Measurements from ENCODE around the gene NELL2. TPM values are rescaled to one million over a fixed set of nuclear protein-coding genes. Genes with fewer than 3 reads are reported as not detected.
A peak's percentile ranks its signal among the peaks of the same experiment; 100 is the strongest.

Gene NELL2
- total RNA-seq, 2 donors from 2014 or later = 5.1 to 6.9 TPM

- Mint-ChIP-seq H3K27me3 (ENCODE audit: insufficient read depth) (no peaks in the 10 kb centered on the region), H3K36me3 (ENCODE audit: low read depth) (no peaks in the 10 kb centered on the region), H3K9me3 (no peaks in the 10 kb centered on the region), H3K27ac (no peak overlapping the region), H3K4me3 (no peak overlapping the region), H3K4me1 (peaks cover 7% of the 10 kb centered on the region)
- Histone ChIP-seq H3K27me3 (ENCODE audit: control insufficient read depth, insufficient read depth, low read length, poor library complexity, severe bottlenecking) (no peaks in the 10 kb centered on the region), H3K4me3 (ENCODE audit: low read length) (no peak overlapping the region), H3K9ac (ENCODE audit: extremely low read depth, low read length, poor library complexity, severe bottlenecking) (no peak overlapping the region), H3K9me3 (ENCODE audit: control insufficient read depth, low read length) (no peaks in the 10 kb centered on the region), H3K4me1 (ENCODE audit: control insufficient read depth, insufficient read depth, low read length) (no peaks in the 10 kb centered on the region), H3K36me3 (ENCODE audit: control insufficient read depth, insufficient read depth, low read length) (no peaks in the 10 kb centered on the region), H3K27ac (ENCODE audit: low read depth, low read length) (no peak overlapping the region)
- WGBS, 2 experiments (ENCODE audit: insufficient coverage in 1 of 2, insufficient read length in 1 of 2) = 91 to 96% methylated on average over 6 of the region's 6 CpGs
- no peak for DNase-seq
- TF ChIP-seq CTCF (conservative IDR thresholded peaks at IDR 0.05) = no peak
Measured at GRCh38 chr12:44519931-44520330, 356.2 kb downstream of the NELL2 start.

GRCh38 chr12:44511289-44511688 is 364.8 kb downstream of the NELL2 start:
- no peaks in the 10 kb centered on the region for H3K27me3 Mint-ChIP-seq (ENCODE audit: insufficient read depth)
- H3K4me3 Mint-ChIP-seq = no peak overlapping the region
- H3K4me1 Mint-ChIP-seq = peaks cover 4% of the 10 kb centered on the region
- no peaks in the 10 kb centered on the region for H3K9me3 Mint-ChIP-seq
- no peak overlapping the region for H3K27ac Mint-ChIP-seq
- TF ChIP-seq CTCF (conservative IDR thresholded peaks at IDR 0.05) = no peak
- no peak overlapping the region for H3K27ac ChIP-seq (ENCODE audit: low read depth, low read length)
- DNase-seq = no peak
- H3K36me3 Mint-ChIP-seq (ENCODE audit: low read depth) = no peaks in the 10 kb centered on the region
- H3K9me3 ChIP-seq (ENCODE audit: control insufficient read depth, low read length) = no peaks in the 10 kb centered on the region
- H3K36me3 ChIP-seq (ENCODE audit: control insufficient read depth, insufficient read depth, low read length) = no peaks in the 10 kb centered on the region
- no peak overlapping the region for H3K9ac ChIP-seq (ENCODE audit: extremely low read depth, low read length, poor library complexity, severe bottlenecking)
- H3K4me1 ChIP-seq (ENCODE audit: control insufficient read depth, insufficient read depth, low read length) = peaks cover 3% of the 10 kb centered on the region
- no peak overlapping the region for H3K4me3 ChIP-seq (ENCODE audit: low read length)
- no peaks in the 10 kb centered on the region for H3K27me3 ChIP-seq (ENCODE audit: control insufficient read depth, insufficient read depth, low read length, poor library complexity, severe bottlenecking)

GRCh38 chr12:44510510-44510909 is 365.6 kb downstream of the NELL2 start:
- Histone ChIP-seq H3K4me3 (ENCODE audit: low read length) (no peak overlapping the region), H3K9ac (ENCODE audit: extremely low read depth, low read length, poor library complexity, severe bottlenecking) (no peak overlapping the region), H3K27me3 (ENCODE audit: control insufficient read depth, insufficient read depth, low read length, poor library complexity, severe bottlenecking) (no peaks in the 10 kb centered on the region), H3K9me3 (ENCODE audit: control insufficient read depth, low read length) (no peaks in the 10 kb centered on the region), H3K36me3 (ENCODE audit: control insufficient read depth, insufficient read depth, low read length) (no peaks in the 10 kb centered on the region), H3K27ac (ENCODE audit: low read depth, low read length) (no peak overlapping the region), H3K4me1 (ENCODE audit: control insufficient read depth, insufficient read depth, low read length) (peaks cover 3% of the 10 kb centered on the region)
- Mint-ChIP-seq H3K4me3 (no peak overlapping the region), H3K27me3 (ENCODE audit: insufficient read depth) (no peaks in the 10 kb centered on the region), H3K9me3 (no peaks in the 10 kb centered on the region), H3K27ac (no peak overlapping the region), H3K4me1 (peaks cover 4% of the 10 kb centered on the region), H3K36me3 (ENCODE audit: low read depth) (no peaks in the 10 kb centered on the region)
- TF ChIP-seq CTCF (conservative IDR thresholded peaks at IDR 0.05) = peak; percentile 46
- DNase-seq = no peak
- 92 to 93% methylated on average over 2 of the region's 2 CpGs for WGBS, 2 experiments (ENCODE audit: insufficient coverage in 1 of 2, insufficient read length in 1 of 2)

Data from endodermal cell (in vitro differentiated cells).